GM12878 (cell line): Measurements from ENCODE around the gene BAAT. TPM values are rescaled to one million over a fixed set of nuclear protein-coding genes. Genes with fewer than 3 reads are reported as not detected.

ENCODE experiments used
- ATAC-seq: fragments of 200-7000 bp; cut with Tn5 transposase; 3 replicates; pipeline ENCODE4 v1.9.1; 2020; ENCODE audit warnings: mild to moderate bottlenecking, moderate library complexity
- BruUV-seq: library from RNA; stranded (reverse); fragments of 400-500 nt; replicated peaks from 2 replicates; lab custom pipeline; 2021; lab: Mats Ljungman, UMichigan
- CTCF ChIA-PET: fragments of 300-600 bp; sonication (Branson Sonifier 250); formaldehyde crosslinking; extraction: SDS; loops from one replicate; lab custom pipeline; 2021; ENCODE audit warnings: inconsistent platforms; lab: Yijun Ruan, JAX
- POLR2A ChIA-PET: fragments of 350-600 bp; formaldehyde crosslinking; extraction: SDS; loops from one replicate; lab custom pipeline; 2021; ENCODE audit warnings: inconsistent platforms; lab: Charles Lee
- RAD21 ChIA-PET: fragments of 300-600 bp; sonication (Branson Sonifier 250); formaldehyde crosslinking; loops from one replicate; lab custom pipeline; 2023; ENCODE audit warnings: antibody characterized with exemption; ENCODE audit not compliant: unreplicated experiment; lab: Charles Lee
- SMC1A ChIA-PET: fragments of 300-600 bp; sonication (Branson Sonifier 250); formaldehyde crosslinking; loops from one replicate; lab custom pipeline; 2023; ENCODE audit not compliant: unreplicated experiment, uncharacterized antibody; lab: Charles Lee
- DNase-seq: peaks from one replicate; pipeline ENCODE4 v3.0.0-alpha.2; 2011; ENCODE audit warnings: low read depth, low spot score
- FAIRE-seq: peaks from 3 replicates; lab custom pipeline; 2011; peaks lifted over from hg19 to GRCh38; lab: Jason Lieb, UNC
- H2AFZ ChIP-seq: 2 replicates; pipeline ENCODE4 v1.6.0; 2011; ENCODE audit warnings: low read depth, low read length, control low read depth; ENCODE audit not compliant: control insufficient read depth
- H3K27ac ChIP-seq: 2 replicates; pipeline ENCODE4 v1.5.1; 2011; ENCODE audit warnings: control low read depth; ENCODE audit not compliant: control insufficient read depth, insufficient read depth
- H3K27me3 ChIP-seq, 2 experiments: replicated peaks in 1 of 2; 2 replicates each; pipeline versions ENCODE4 v1.6.0 to v1.6.1; 2011; ENCODE audit warnings: low read length in 1 of 2; ENCODE audit not compliant: control insufficient read depth in 2 of 2, insufficient read depth in 2 of 2
- H3K36me3 ChIP-seq, 2 experiments: 2 replicates each; pipeline ENCODE4 v1.5.1; 2011; ENCODE audit warnings: low read length in 1 of 2; ENCODE audit not compliant: control insufficient read depth in 2 of 2, insufficient read depth in 2 of 2
- H3K4me1 ChIP-seq: 2 replicates; pipeline ENCODE4 v1.6.1; 2011; ENCODE audit warnings: mild to moderate bottlenecking, low read length, moderate library complexity, mixed read lengths; ENCODE audit not compliant: control insufficient read depth, insufficient read depth
- H3K4me2 ChIP-seq: 2 replicates; pipeline ENCODE4 v1.6.0; 2011; ENCODE audit warnings: control low read depth; ENCODE audit not compliant: control insufficient read depth, insufficient read depth
- H3K4me3 ChIP-seq: fragments of 200-600 bp; sonication (generic); 2 replicates; pipeline ENCODE4 v1.5.1; 2016
- H3K79me2 ChIP-seq: 2 replicates; pipeline ENCODE4 v1.6.0; 2011; ENCODE audit warnings: low read length; ENCODE audit not compliant: control insufficient read depth, insufficient read depth
- H3K9ac ChIP-seq: 2 replicates; pipeline ENCODE4 v1.8.0; 2011; ENCODE audit warnings: low read length, control low read depth, mixed read lengths; ENCODE audit not compliant: control insufficient read depth, insufficient read depth
- H3K9me3 ChIP-seq: replicated peaks from 3 replicates; pipeline ENCODE4 v1.5.1; 2011; ENCODE audit warnings: mild to moderate bottlenecking, low read length; ENCODE audit not compliant: control insufficient read depth, insufficient read depth
- H4K20me1 ChIP-seq: 2 replicates; pipeline ENCODE4 v1.6.0; 2011; ENCODE audit not compliant: control insufficient read depth, insufficient read depth
- BCL11A ChIP-seq: IDR thresholded peaks from 2 replicates; pipeline ENCODE4 v1.6.1; 2011; ENCODE audit warnings: low read depth, low read length
- CBX5 ChIP-seq: sonication (generic); IDR thresholded peaks from 2 replicates; pipeline ENCODE4 v1.6.1; 2016; ENCODE audit warnings: low read depth, moderate library complexity, mild to moderate bottlenecking, inconsistent platforms
- CHD2 ChIP-seq: IDR thresholded peaks from 2 replicates; pipeline ENCODE4 v1.6.1; 2011; ENCODE audit warnings: low read depth, low read length, improper control_type of control experiment, borderline replicate concordance
- GABPA ChIP-seq: IDR thresholded peaks from 2 replicates; pipeline ENCODE4 v1.6.1; 2014; ENCODE audit warnings: antibody characterized with exemption, low read depth, mild to moderate bottlenecking, inconsistent platforms
- MEF2A ChIP-seq: IDR thresholded peaks from 2 replicates; pipeline ENCODE4 v1.6.1; 2011; ENCODE audit warnings: low read depth, mild to moderate bottlenecking, low read length, moderate library complexity; ENCODE audit not compliant: insufficient read depth
- NFYB ChIP-seq: IDR thresholded peaks from 2 replicates; pipeline ENCODE4 v1.6.1; 2011; ENCODE audit warnings: low read depth, mild to moderate bottlenecking, low read length, improper control_type of control experiment, moderate library complexity; ENCODE audit not compliant: insufficient read depth
- RAD51 ChIP-seq: fragments of 450-650 bp; IDR thresholded peaks from 2 replicates; pipeline ENCODE4 v1.6.1; 2016; ENCODE audit warnings: moderate library complexity, mild to moderate bottlenecking, inconsistent platforms
- SMARCA5 ChIP-seq: fragments of 450-650 bp; IDR thresholded peaks from 2 replicates; pipeline ENCODE4 v1.6.1; 2017; ENCODE audit warnings: mild to moderate bottlenecking
- STAT1 ChIP-seq: fragments of 450-650 bp; conservative IDR thresholded peaks from 2 replicates; pipeline ENCODE4 v1.6.1; 2014; ENCODE audit warnings: antibody characterized with exemption, mild to moderate bottlenecking
- ZNF217 ChIP-seq: fragments of 450-650 bp; IDR thresholded peaks from 2 replicates; pipeline ENCODE4 v1.6.1; 2017; ENCODE audit warnings: antibody characterized with exemption, mild to moderate bottlenecking
- ZNF24 ChIP-seq: fragments of 450-650 bp; IDR thresholded peaks from 2 replicates; pipeline ENCODE4 v1.6.1; 2017; ENCODE audit warnings: antibody characterized with exemption, mild to moderate bottlenecking
- ZZZ3 ChIP-seq: IDR thresholded peaks from 2 replicates; pipeline ENCODE4 v1.6.1; 2011; ENCODE audit warnings: low read depth; ENCODE audit not compliant: control insufficient read depth, insufficient read length
- WGBS: methylation state at CpG from one replicate; pipeline ENCODE4 v1.1.6; 2016; ENCODE audit warnings: low lambda C conversion rate; ENCODE audit not compliant: insufficient replicate concordance, insufficient coverage; ENCODE audit errors: missing lambda C conversion rate; 5-methylcytosine and 5-hydroxymethylcytosine counted together
- in situ Hi-C: fragments of 300-500 bp; cut with MboI; formaldehyde crosslinking; loops from 9 replicates; pipeline ENCODE4 v1.14.3; 2018; ENCODE audit warnings: mixed read lengths
- intact Hi-C: fragments of 100-400 bp; cut with micrococcal nuclease; formaldehyde crosslinking; loops from one replicate; pipeline ENCODE4 v1.14.2; 2022; ENCODE audit not compliant: unreplicated experiment
- polyA plus RNA-seq, 11 experiments: library from polyadenylated mRNA; depleted of rRNA in 4 of 11; unstranded in 6 of 11; stranded (reverse) in 5 of 11; fragments of >200 nt; fragmentation: Nextera tagmentation in 4 of 11; fragmentation: Illumina TruSeq in 1 of 11; extraction: Ambion mirVana in 4 of 11; extraction: Trizol in 1 of 11; gene quantifications; 1 replicate in 1 of 11; 2 replicates in 10 of 11; pipeline versions ENCODE4 v1.2.1 to v1.2.3, GENCODE V29; 2011 to 2016; ENCODE audit warnings: inconsistent platforms in 2 of 11, missing spikeins in 2 of 11, low read depth in 1 of 11
- total RNA-seq, 4 experiments: library from RNA; depleted of rRNA in 3 of 4; stranded (reverse); fragments of >200 nt in 3 of 4; fragmentation: Illumina TruSeq in 1 of 4; extraction: Trizol in 1 of 4; gene quantifications; 2 replicates each; pipeline versions ENCODE4 v1.2.1 to v1.2.3, GENCODE V29; 2013 to 2021
- TF ChIP-seq, protein P1 (sequence below): fragments of 450-650 bp; IDR thresholded peaks from 2 replicates; pipeline ENCODE4 v1.6.1; 2017; ENCODE audit warnings: antibody characterized with exemption, mild to moderate bottlenecking, moderate library complexity
- TF ChIP-seq, protein P2 (sequence below): fragments of 450-650 bp; IDR thresholded peaks from 2 replicates; pipeline ENCODE4 v1.6.1; 2017; ENCODE audit warnings: mild to moderate bottlenecking, low read depth, inconsistent platforms; ENCODE audit not compliant: poor library complexity, severe bottlenecking

The BAAT gene
- total and polyA plus RNA-seq, 10 of the 15 experiments (the other 5 are each of a cell fraction or from before 2014, with no cell fraction given), result 0.02 to 0.26 (median 0.06) TPM; not detected in 2

DNA sequence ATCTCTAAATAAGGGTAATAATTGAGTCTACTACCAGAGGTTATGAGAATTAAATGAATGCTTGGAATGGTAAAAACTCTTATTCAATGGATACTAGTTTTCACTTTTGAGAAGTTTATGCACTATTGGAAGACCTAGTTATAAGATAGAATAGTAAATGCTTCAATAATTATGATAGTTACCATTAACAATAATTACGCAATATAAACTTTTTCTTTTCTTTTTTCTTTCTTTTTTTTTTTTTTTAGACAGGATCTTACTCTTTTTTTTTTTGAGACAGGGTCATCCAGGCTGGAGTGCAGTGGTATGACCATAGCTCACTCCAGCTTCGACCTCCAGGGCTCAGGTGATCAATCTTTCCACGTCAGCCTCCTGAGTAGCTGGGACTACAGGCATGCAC is 44.1 kb upstream of the BAAT start (continued):
- TF ChIP-seq, protein P1, sequence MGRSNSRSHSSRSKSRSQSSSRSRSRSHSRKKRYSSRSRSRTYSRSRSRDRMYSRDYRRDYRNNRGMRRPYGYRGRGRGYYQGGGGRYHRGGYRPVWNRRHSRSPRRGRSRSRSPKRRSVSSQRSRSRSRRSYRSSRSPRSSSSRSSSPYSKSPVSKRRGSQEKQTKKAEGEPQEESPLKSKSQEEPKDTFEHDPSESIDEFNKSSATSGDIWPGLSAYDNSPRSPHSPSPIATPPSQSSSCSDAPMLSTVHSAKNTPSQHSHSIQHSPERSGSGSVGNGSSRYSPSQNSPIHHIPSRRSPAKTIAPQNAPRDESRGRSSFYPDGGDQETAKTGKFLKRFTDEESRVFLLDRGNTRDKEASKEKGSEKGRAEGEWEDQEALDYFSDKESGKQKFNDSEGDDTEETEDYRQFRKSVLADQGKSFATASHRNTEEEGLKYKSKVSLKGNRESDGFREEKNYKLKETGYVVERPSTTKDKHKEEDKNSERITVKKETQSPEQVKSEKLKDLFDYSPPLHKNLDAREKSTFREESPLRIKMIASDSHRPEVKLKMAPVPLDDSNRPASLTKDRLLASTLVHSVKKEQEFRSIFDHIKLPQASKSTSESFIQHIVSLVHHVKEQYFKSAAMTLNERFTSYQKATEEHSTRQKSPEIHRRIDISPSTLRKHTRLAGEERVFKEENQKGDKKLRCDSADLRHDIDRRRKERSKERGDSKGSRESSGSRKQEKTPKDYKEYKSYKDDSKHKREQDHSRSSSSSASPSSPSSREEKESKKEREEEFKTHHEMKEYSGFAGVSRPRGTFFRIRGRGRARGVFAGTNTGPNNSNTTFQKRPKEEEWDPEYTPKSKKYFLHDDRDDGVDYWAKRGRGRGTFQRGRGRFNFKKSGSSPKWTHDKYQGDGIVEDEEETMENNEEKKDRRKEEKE, result no peak

DNA sequence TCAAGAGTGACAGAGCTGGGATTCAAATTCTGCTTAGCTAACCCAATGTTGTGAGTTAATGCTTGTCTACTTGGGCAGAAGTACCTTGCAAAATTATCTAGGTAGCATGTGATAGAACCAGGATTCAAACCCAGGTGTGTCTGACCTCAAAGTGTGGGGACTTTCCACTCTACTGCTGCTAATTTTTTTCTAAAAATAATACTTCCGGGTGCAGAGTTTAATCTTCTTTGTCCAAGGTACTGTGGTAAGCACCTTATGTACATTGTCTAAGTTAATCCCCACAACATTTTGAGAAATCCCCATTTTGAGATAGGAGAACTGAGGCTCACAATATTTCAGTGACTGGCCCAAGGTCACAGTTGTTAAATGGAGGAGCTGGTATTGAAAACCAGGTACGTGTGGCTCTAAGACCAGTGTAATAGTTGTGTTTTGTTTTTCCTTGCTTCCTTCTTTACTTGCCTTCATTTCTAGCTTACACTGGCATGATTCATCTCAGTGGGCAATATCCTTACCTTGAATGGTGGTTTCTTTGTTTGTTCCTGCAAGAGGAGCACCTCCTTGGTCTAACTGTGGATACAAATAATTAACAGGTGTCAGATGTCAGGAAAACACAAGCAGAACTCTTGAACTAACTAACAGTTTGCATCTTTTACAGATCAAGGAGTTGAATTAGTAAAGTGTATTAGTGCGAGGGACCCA is 43.3 kb upstream of the BAAT start:
- Histone ChIP-seq H3K27ac (peak overlapping the region; percentile 26; the same call in 1 of the 2 replicates), H3K9me3 (no peaks in the 10 kb centered on the region; the same call in 1 of the 3 replicates), H4K20me1 (no peaks in the 10 kb centered on the region), H3K79me2 (no peaks in the 10 kb centered on the region), H3K27me3 (no peaks in the 10 kb centered on the region), H3K4me1 (peaks cover 5% of the 10 kb centered on the region; the same call in 1 of the 2 replicates), H3K4me2 (no peak overlapping the region), H3K9ac (no peak overlapping the region), H3K4me3 (no peak overlapping the region), H2AFZ (peak overlapping the region; percentile 52), H3K36me3 (no peaks in the 10 kb centered on the region)
- ChIA-PET CTCF (interaction anchor here (1.2 to 2.5 kb wide), 7 partner anchors 9 to 80 kb away, joined by 3 to 9 read pairs (median 5); no protein-coding TSS in a partner anchor), POLR2A (interaction anchor here (1.6 to 1.7 kb wide), 2 partner anchors 21 to 30 kb away, joined by 3 to 5 read pairs; partner anchors contain the start of genes MRPL50 and ZNF189), RAD21 (interaction anchor here (2.1 to 3.3 kb wide), 3 partner anchors 18 to 105 kb away, joined by 4 to 14 read pairs (median 6); partner anchors contain the start of genes MRPL50, RNF20 and ZNF189), SMC1A (interaction anchor here (0.6 to 2.2 kb wide), 7 partner anchors 10 to 30 kb away, joined by 3 to 9 read pairs (median 6); partner anchors contain the start of genes MRPL50 and ZNF189)
- 44% methylated on average over 3 of the region's 3 CpGs for WGBS
- DNase-seq, result peak; percentile 24
- in situ Hi-C loops (no loop called here), intact Hi-C loops (no loop called here)
- peak; percentile 82 for ATAC-seq
- BruUV-seq, result no TSS peak
- FAIRE-seq, result peak; percentile 7
- TF ChIP-seq ZNF24 (peak; percentile 75), GABPA (0 out of 2 replicates have a peak, but pooled peaks have one; percentile 29), SMARCA5 (0 out of 2 replicates have a peak, but pooled peaks have one; percentile 63), CHD2 (no peak), BCL11A (no peak), CBX5 (no peak), RAD51 (peak; percentile 24; the same call in 1 of the 2 replicates), STAT1 (no peak), MEF2A (0 out of 2 replicates have a peak, but pooled peaks have one; percentile 46), ZNF217 (0 out of 2 replicates have a peak, but pooled peaks have one; percentile 53), NFYB (no peak), ZZZ3 (no peak)
- TF ChIP-seq, protein P2, sequence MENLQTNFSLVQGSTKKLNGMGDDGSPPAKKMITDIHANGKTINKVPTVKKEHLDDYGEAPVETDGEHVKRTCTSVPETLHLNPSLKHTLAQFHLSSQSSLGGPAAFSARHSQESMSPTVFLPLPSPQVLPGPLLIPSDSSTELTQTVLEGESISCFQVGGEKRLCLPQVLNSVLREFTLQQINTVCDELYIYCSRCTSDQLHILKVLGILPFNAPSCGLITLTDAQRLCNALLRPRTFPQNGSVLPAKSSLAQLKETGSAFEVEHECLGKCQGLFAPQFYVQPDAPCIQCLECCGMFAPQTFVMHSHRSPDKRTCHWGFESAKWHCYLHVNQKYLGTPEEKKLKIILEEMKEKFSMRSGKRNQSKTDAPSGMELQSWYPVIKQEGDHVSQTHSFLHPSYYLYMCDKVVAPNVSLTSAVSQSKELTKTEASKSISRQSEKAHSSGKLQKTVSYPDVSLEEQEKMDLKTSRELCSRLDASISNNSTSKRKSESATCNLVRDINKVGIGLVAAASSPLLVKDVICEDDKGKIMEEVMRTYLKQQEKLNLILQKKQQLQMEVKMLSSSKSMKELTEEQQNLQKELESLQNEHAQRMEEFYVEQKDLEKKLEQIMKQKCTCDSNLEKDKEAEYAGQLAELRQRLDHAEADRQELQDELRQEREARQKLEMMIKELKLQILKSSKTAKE, result no peak
